Coronary artery (tissue), 2 donors: ENCODE data around the gene ATP6V0B.

ENCODE experiments used
- DNase-seq: peaks from one replicate; pipeline ENCODE4 v3.0.0-alpha.2; 2017; ENCODE audit warnings: low spot score
- H3K27ac ChIP-seq, 2 donors: fragments of 200-600 bp; sonication (generic); one replicate each; pipeline ENCODE4 v1.5.1; 2016 to 2019
- H3K4me3 ChIP-seq: fragments of 200-600 bp; sonication (generic); 2 replicates; pipeline ENCODE4 v1.5.1; 2016; ENCODE audit warnings: mild to moderate bottlenecking, moderate library complexity
- CTCF ChIP-seq: fragments of 200-600 bp; sonication (generic); IDR thresholded peaks from one replicate; pipeline ENCODE4 v1.5.1; 2019; ENCODE audit warnings: antibody characterized with exemption

Gene ATP6V0B

GRCh38 chr1:43977376-43978263, 2.9 kb downstream of the ATP6V0B start:
- no peak for TF ChIP-seq CTCF
- Histone ChIP-seq H3K4me3 (no peak overlapping the region), H3K27ac (no peak overlapping the region)
- DNase-seq: no peak

GRCh38 chr1:43978264-43978550, 3.4 kb downstream of the ATP6V0B start:
- no peak for DNase-seq
- Histone ChIP-seq H3K27ac (no peak overlapping the region), H3K4me3 (peak overlapping the region; percentile 89)
- TF ChIP-seq CTCF: no peak

- no peak for TF ChIP-seq CTCF
- H3K27ac ChIP-seq: peak within 1 kb of the TSS in 1 of 2 donors; percentile 82
- H3K4me3 ChIP-seq: peak within 1 kb of the TSS; percentile 89
- no peak for DNase-seq
Observed at GRCh38 chr1:43978551-43979260, 3.9 kb downstream of the ATP6V0B start, which contains the start of gene B4GALT2. Gene B4GALT2, plus strand, starts transcription at chr1:43979210. Its CDS starts 1,951 bp downstream, at chr1:43981161.

GRCh38 chr1:43979261-43979527, 4.4 kb downstream of the ATP6V0B start:
- DNase-seq: no peak
- no peak for TF ChIP-seq CTCF
- Histone ChIP-seq H3K27ac (peak overlapping the region in 1 of 2 donors; percentile 82), H3K4me3 (peak overlapping the region; percentile 89)

GRCh38 chr1:43979528-43980254, 4.9 kb downstream of the ATP6V0B start:
- no peak for DNase-seq
- TF ChIP-seq CTCF: no peak
- Histone ChIP-seq H3K4me3 (peak overlapping the region; percentile 89), H3K27ac (peak overlapping the region in 1 of 2 donors; percentile 82)

- Histone ChIP-seq H3K4me3 (peak overlapping the region; percentile 89), H3K27ac (peak overlapping the region in 1 of 2 donors; percentile 82)
- no peak for DNase-seq
- TF ChIP-seq CTCF: no peak
Observed at GRCh38 chr1:43980255-43981134, 5.7 kb downstream of the ATP6V0B start.
